SKM-1 treated with dmso at 0.1 percent for 144 hours (cell line): ENCODE measurements around the gene CCNQ.

Source experiments
- DNase-seq: peaks from one replicate; lab custom pipeline; 2025; ENCODE audit not compliant: unreplicated experiment; lab: John Stamatoyannopoulos, UW

Gene CCNQ

DNA sequence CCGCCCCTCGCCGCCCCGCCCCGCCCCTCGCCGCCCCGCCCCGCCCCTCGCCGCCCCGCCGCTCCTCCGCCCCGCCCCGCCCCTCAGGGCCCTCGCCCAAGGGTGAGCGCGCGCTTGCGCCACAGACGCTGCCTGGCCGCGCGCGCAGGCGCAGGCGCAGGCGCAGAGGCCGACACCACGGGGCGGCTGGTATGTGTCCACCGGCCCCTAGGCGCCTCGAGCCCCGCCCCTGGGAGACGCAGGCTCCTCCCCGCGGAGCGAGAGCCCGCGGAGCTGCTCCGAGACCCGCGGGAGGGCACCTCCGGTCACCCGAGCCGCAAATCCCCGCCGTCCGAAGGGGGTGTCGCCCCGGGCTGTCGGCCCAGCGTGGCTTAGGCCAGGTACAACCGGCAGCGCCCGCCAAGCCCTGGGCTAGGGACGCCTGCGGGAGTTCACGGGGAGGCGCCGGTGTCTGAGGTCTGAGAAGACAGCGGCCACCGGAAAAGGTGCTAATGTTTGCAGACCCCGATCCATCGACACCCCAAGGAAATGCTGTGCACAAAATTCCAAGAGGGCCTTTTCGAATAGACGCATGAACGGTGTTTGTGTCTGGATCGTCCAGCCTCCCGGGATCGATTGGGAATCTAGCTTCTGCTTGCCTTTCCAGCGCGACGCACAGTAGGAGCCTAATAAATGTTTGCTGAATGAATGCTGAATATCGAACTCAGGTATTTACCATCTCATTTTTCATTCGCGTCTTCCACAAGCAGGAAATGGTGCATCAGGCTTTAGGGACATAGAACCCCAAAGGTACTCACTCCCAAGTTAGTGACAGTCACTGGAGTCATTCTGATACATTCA lies 473 bp upstream of the CCNQ start:
- peak; percentile 57 for DNase-seq

DNA sequence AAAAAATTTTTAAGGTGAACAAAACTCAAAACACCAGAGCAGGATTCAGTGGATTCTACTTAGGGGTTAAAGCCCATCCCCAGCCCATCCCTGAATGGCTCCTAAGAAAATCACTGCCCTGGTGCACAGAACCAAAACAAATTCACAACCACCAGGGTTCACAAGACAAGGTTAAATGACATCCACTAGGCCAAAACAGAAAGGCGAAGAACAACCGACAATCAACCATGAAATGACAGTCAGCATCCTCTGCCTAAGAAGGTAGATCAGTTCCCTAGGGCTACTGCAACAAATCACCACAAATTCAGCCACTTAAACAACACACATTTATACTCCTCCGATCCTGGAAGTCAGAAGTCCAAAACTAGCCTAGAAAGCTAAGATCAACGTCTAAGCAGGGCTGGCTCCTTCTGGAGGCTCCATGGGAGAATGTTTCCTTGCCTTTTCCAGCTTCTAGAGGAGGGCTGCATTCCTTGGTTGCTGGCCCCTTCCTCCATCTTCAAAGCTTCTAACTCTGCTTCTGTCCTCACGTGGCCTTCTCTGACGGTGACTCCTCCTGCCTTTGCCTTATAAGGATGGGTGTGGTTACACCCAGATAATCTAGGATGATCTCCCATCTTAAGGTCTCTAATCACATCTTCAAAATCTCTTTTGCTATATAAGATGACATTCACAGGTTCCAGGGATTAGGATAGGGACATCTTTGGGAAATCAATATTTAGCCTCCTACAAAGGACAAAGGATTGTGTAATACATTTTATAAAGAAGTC lies 1.8 kb downstream of the CCNQ start:
- no peak for DNase-seq

- DNase-seq: no peak
Measured at GRCh38 chrX:153595859-153596857, 2.8 kb downstream of the CCNQ start.

DNA sequence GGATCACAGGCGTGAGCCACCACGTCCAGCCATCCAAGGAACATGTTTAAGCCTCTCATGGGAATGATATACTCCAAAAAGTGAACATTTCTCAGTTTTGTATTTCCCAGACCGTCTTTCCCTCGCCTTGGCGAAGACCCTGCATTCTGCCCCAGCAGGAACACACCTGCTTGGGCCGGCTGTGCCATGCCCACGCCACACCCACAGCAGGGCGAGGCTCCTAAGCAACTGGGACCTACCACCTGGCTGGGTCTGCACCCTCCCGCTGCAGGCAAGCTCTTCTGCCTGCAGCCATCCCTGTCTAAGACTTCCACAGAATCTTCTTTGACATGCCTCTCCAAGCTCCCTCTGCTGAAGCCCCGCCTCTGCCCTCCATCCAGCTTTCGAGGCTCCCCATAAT lies 3.6 kb downstream of the CCNQ start:
- no peak for DNase-seq

DNA sequence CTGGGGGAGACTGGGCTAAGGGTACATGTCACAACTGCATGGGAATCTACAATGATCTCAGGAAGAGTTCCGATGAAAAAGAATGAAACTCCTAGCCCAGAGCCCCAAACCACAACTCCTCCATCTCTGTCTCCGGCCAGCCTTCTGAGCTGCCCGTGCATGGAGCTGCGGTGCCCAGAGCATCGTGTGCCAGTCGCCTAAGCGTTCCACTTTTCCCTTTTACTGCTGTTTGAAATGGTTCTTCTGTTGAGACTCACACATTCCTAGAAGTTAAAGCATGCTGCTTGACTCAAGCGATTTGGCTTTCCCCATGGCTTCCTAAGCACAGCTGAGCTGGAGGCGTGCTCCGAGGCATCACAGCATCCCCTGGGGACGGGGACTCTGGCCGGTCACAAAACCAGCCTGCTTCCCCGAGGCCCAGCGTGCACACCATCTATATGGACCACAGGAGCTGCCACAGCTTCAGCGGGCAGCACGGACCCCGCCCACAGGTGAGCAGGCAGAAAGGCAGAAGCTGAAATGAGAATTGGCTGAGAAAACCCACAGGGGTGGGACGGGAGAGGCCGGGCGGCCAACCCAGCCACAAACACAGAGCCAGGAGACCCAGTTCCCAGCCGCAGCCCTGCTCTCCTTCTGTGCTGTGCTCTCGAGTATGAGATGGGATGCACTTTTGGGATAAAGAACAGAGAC lies 5.0 kb downstream of the CCNQ start:
- no peak for DNase-seq

GRCh38 chrX:153592966-153593688 lies 5.8 kb downstream of the CCNQ start:
- no peak for DNase-seq

- no peak for DNase-seq
Measured at GRCh38 chrX:153592091-153592833, 6.7 kb downstream of the CCNQ start.

GRCh38 chrX:153590961-153591956 lies 7.7 kb downstream of the CCNQ start:
- no peak for DNase-seq

GRCh38 chrX:153588782-153589446 lies 10.0 kb downstream of the CCNQ start:
- DNase-seq: no peak

DNA sequence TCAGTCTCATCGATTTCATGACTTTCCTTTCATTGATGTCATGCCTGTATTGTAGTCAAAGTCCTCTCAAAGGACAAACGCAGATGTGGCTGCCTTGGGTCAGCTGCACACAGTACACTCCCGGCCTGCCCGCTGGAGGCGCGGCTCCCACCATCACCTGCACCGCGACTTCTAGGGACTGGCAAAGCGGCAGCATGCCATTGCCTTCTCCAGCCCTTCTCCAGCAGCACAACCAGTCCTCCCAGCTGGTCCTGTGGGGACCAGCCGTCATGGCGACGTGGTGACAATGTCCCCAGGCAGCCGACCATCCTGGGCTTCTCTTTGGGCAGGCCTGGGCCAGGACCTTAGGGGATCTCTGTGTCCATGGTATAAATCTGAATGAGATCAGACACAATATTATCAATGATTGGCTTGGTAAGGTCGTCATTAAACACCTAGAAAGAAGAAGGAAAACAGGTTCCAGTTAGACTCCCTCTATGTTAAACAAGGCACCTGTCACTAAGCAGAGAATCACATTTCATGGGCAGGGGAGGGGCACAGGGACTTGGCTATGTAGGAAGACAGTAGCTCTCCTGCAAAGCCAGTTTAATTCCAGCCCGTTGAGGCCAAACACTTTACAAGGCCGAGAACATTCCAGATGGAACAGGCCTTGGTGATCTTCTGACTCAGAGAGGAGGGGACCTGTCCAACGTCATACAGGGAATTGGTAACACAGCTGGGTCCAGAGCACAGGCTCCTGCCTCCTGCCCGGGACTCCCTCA lies 10.7 kb downstream of the CCNQ start:
- DNase-seq: no peak

DNA sequence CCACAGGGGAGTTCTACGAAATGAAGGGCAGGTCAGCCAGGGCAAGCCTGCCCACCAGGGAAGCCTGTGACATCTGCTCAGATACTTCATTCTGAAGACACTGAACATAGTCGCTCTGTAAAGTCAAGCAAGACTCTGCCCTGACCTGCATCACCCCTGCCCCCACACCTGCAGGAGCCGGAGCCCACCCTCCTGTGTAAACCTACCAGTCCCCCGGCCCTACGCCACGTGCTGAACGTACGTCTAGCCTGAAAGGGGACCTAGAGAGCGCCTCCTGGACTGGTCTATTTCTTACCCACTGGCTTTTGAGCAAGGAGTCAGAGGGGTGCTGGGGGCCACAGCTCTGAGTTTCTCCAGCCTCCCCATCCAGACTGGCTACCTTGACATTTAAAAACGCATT lies 11.6 kb downstream of the CCNQ start:
- no peak for DNase-seq

DNA sequence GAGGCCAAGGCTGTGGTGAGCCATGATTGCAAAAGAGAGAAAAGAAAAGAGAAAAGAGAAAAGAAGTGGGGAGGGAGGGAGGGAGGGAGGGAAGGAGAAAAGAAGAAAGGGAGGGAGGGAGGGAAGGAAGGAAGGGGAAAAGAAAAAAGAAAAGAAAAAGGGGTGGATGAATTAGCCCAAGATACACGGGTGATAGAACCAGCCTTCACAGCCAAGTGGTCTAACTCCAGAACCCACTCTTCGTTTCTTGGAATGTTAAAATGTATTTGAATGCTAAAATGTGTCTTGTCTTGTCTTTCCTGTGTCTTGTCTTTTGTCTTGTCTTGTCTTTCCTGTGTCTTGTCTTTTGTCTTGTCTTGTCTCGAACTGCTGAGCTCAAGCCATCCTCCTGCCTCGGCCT lies 13.1 kb downstream of the CCNQ start:
- no peak for DNase-seq

GRCh38 chrX:153583433-153583832 lies 15.5 kb downstream of the CCNQ start:
- DNase-seq: no peak

DNA sequence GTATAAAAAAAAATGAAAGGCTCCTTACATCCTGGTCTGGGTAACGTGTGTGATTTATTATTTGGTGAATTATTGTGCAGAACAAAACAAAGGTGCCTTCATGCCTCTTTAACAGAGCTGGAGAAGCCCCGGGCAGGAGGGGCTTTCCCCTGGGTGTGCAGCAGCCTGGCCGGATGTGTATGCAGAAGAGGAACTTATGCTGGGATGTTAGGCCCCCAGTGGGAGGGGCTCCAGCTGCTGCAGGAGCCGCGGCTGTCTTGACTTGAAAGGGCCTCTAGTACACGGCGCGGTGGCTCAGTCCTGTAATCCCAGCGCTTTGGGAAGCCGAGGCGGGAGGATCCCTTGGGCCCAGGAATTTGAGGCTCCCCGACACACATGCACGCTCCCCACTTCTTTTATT lies 16.0 kb downstream of the CCNQ start:
- peak; percentile 64 for DNase-seq

DNA sequence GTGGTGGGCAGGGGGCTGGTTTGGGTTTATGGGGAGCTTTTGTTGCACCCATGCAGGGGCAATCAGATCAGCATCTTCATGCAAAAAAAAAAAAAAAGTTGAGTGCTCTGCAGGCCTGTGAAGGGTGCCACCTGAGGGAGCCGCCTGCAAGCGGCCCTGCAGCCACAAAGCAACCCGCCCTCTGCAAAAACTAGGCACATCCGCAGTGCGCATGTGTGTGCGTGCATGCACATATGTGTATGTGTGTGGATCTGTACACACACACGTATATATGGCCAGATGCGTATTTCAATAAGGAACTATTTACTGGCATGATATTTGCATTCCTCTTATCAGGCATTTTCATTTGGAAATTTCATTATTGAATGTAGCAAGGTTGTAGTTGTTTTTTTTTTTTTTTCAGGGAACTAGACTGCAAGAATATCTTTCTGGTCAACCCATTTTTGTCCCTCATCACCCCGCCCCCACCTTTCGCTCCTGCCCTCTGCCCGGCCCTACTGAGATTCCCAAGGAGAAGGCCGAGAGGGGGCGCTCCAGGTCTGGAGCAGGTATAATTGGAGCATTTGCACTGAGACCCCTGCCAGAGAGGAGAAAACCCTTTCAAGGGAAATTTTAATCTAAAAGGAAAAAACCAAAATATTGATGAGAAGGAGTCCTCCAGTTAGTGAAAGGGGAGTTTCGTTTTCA lies 18.1 kb downstream of the CCNQ start:
- DNase-seq: no peak

- DNase-seq: no peak
Measured at GRCh38 chrX:153578889-153579288, 20.1 kb downstream of the CCNQ start.
